A549 (cell line): Measurements from ENCODE around the gene SRCIN1. TPM values are rescaled to one million over a fixed set of nuclear protein-coding genes. Genes with fewer than 3 reads are reported as not detected.

ENCODE experiments used
- ATAC-seq, 2 experiments: fragments of 200-7000 bp in 1 of 2; fragments of >200 bp in 1 of 2; cut with Nextera tagmentation in 1 of 2; cut with Tn5 transposase in 1 of 2; 3 replicates each; pipeline versions ENCODE4 v1.8.0 to v1.9.1; 2018 to 2020; ENCODE audit warnings: mild to moderate bottlenecking in 1 of 2, moderate library complexity in 1 of 2
- CTCF ChIA-PET: fragments of 300-600 bp; sonication (Branson Sonifier 250); formaldehyde crosslinking; extraction: SDS; loops from one replicate; lab custom pipeline; 2021; ENCODE audit warnings: antibody characterized with exemption, inconsistent platforms; lab: Yijun Ruan, JAX
- POLR2A ChIA-PET: fragments of 350-600 bp; formaldehyde crosslinking; extraction: SDS; loops from one replicate; lab custom pipeline; 2021; ENCODE audit warnings: antibody characterized with exemption, inconsistent platforms; lab: Yijun Ruan, JAX
- DNase-seq, 2 experiments: peaks; one replicate each; pipeline versions ENCODE4 v3.0.0 to v3.0.0-alpha.2; 2011 to 2016; ENCODE audit warnings: low read depth in 1 of 2, low spot score in 1 of 2
- FAIRE-seq: peaks from 2 replicates; lab custom pipeline; 2011; peaks lifted over from hg19 to GRCh38; lab: Jason Lieb, UNC
- H3K27ac ChIP-seq, 2 experiments: fragments of >200 bp; sonication (Bioruptor Twin); formaldehyde crosslinking; 3 replicates each; pipeline ENCODE4 v1.5.1; 2016 to 2017
- H3K4me1 ChIP-seq: fragments of >200 bp; sonication (Bioruptor Twin); formaldehyde crosslinking; 3 replicates; pipeline ENCODE4 v1.6.1; 2016
- H3K4me2 ChIP-seq: fragments of >200 bp; sonication (Bioruptor Twin); formaldehyde crosslinking; 3 replicates; pipeline ENCODE4 v1.6.1; 2016
- H3K4me3 ChIP-seq: fragments of >200 bp; sonication (Bioruptor Twin); formaldehyde crosslinking; 3 replicates; pipeline ENCODE4 v1.5.1; 2016
- H3K9me3 ChIP-seq: fragments of >200 bp; sonication (Bioruptor Twin); formaldehyde crosslinking; 3 replicates; pipeline ENCODE4 v1.6.1; 2016
- EP300 ChIP-seq, 2 experiments: fragments of >200 bp; sonication (Bioruptor Twin); formaldehyde crosslinking; IDR thresholded peaks; 2 replicates in 1 of 2; 3 replicates in 1 of 2; pipeline ENCODE4 v1.6.1; 2016 to 2017
- FOSB ChIP-seq: fragments of 250-450 bp; sonication (Bioruptor Pico); IDR thresholded peaks from 2 replicates; pipeline ENCODE4 v1.5.0; 2020; ENCODE audit warnings: mild to moderate bottlenecking, moderate library complexity
- FOSL2 ChIP-seq, 2 experiments: fragments of 450-650 bp in 1 of 2; fragments of >200 bp in 1 of 2; sonication (Bioruptor Twin) in 1 of 2; formaldehyde crosslinking; IDR thresholded peaks; 2 replicates each; pipeline versions ENCODE4 v1.5.0 to v1.6.1; 2016 to 2020; ENCODE audit warnings: mild to moderate bottlenecking in 1 of 2, moderate library complexity in 1 of 2
- GATA3 ChIP-seq: IDR thresholded peaks from 2 replicates; pipeline ENCODE4 v1.6.1; 2012; ENCODE audit warnings: borderline replicate concordance
- HMGXB4 ChIP-seq: fragments of 250-450 bp; sonication (Bioruptor Pico); IDR thresholded peaks from 2 replicates; pipeline ENCODE4 v1.5.0; 2021; ENCODE audit warnings: mild to moderate bottlenecking, moderate library complexity, borderline replicate concordance
- HOXB13 ChIP-seq: fragments of 250-450 bp; sonication (Bioruptor Pico); IDR thresholded peaks from 2 replicates; pipeline ENCODE4 v1.5.0; 2020; ENCODE audit warnings: low read depth, mild to moderate bottlenecking, moderate library complexity
- HOXB5 ChIP-seq: fragments of 250-450 bp; sonication (Bioruptor Pico); IDR thresholded peaks from 2 replicates; pipeline ENCODE4 v1.5.0; 2020; ENCODE audit warnings: mild to moderate bottlenecking, moderate library complexity
- JUNB ChIP-seq: fragments of >200 bp; sonication (Bioruptor Twin); formaldehyde crosslinking; IDR thresholded peaks from 2 replicates; pipeline ENCODE4 v1.6.1; 2016
- KDM1A ChIP-seq: fragments of 200-600 bp; sonication (generic); IDR thresholded peaks from 2 replicates; pipeline ENCODE4 v1.6.1; 2016; ENCODE audit warnings: low read depth, mild to moderate bottlenecking
- KDM5A ChIP-seq: fragments of 200-600 bp; sonication (generic); IDR thresholded peaks from 2 replicates; pipeline ENCODE4 v1.6.1; 2016; ENCODE audit warnings: antibody characterized with exemption, mild to moderate bottlenecking
- MAFK ChIP-seq: fragments of 450-650 bp; IDR thresholded peaks from 2 replicates; pipeline ENCODE4 v1.6.1; 2014; ENCODE audit not compliant: partially characterized antibody
- NFE2L2 ChIP-seq: fragments of 150-350 bp; conservative IDR thresholded peaks from 2 replicates; pipeline ENCODE4 v1.6.1; 2014; ENCODE audit warnings: low read length
- NPAS2 ChIP-seq: fragments of 250-450 bp; sonication (Bioruptor Pico); IDR thresholded peaks from 2 replicates; pipeline ENCODE4 v1.8.0; 2022; ENCODE audit warnings: mild to moderate bottlenecking, moderate library complexity, borderline replicate concordance
- POLR2AphosphoS2 ChIP-seq: conservative IDR thresholded peaks from 2 replicates; pipeline ENCODE4 v1.6.1; 2012; ENCODE audit warnings: low read length, improper control_type of control experiment, inconsistent platforms
- RARB ChIP-seq: fragments of 250-450 bp; sonication (Bioruptor Pico); IDR thresholded peaks from 2 replicates; pipeline ENCODE4 v1.8.0; 2021; ENCODE audit warnings: mild to moderate bottlenecking, moderate library complexity
- RCOR1 ChIP-seq: fragments of 150-350 bp; IDR thresholded peaks from 2 replicates; pipeline ENCODE4 v1.6.1; 2014; ENCODE audit warnings: antibody characterized with exemption, low read length, low read depth
- REST ChIP-seq: fragments of 200-600 bp; sonication (generic); IDR thresholded peaks from 2 replicates; pipeline ENCODE4 v1.6.1; 2016; ENCODE audit warnings: antibody characterized with exemption, mild to moderate bottlenecking, moderate library complexity
- RNF2 ChIP-seq: fragments of 200-600 bp; sonication (generic); IDR thresholded peaks from 2 replicates; pipeline ENCODE4 v1.6.1; 2016; ENCODE audit warnings: low read depth, mild to moderate bottlenecking, antibody characterized with exemption, moderate library complexity, borderline replicate concordance
- ZNF302 ChIP-seq: fragments of 250-450 bp; sonication (Bioruptor Pico); IDR thresholded peaks from 2 replicates; pipeline ENCODE4 v1.9.0; 2021; ENCODE audit warnings: inconsistent platforms, mild to moderate bottlenecking, moderate library complexity
- whole genome bisulfite sequencing: methylation state at CpG from one replicate; pipeline ENCODE4 v1.1.6; 2017; ENCODE audit errors: missing lambda C conversion rate; 5-methylcytosine and 5-hydroxymethylcytosine counted together
- polyA plus RNA-seq, 4 experiments: library from polyadenylated mRNA; depleted of rRNA in 3 of 4; stranded (reverse); fragments of >200 nt; fragmentation: RNase III in 1 of 4; extraction: RNeasy Plus Mini Kit Qiagen cat#74134 plus additional on column Dnase treatment in 1 of 4; gene quantifications; 2 replicates in 3 of 4; 3 replicates in 1 of 4; pipeline ENCODE4 v1.2.3, GENCODE V29; 2011 to 2017
- TF ChIP-seq, protein P1 (sequence below): IDR thresholded peaks from 2 replicates; pipeline ENCODE4 v1.6.1; 2012
- TF ChIP-seq, protein P2 (sequence below): fragments of 250-450 bp; sonication (Bioruptor Pico); IDR thresholded peaks from 2 replicates; pipeline ENCODE4 v1.5.0; 2020; ENCODE audit warnings: low read depth, mild to moderate bottlenecking, moderate library complexity

Gene SRCIN1
- polyA plus RNA-seq, 2 of the 4 experiments (the other 2 are of a cell fraction): 1.4 to 2.1 TPM

GRCh38 chr17:38549285-38549684 lies 56.5 kb downstream of the SRCIN1 start:
- ATAC-seq (peak in 1 of 2 experiments; percentile 5; a peak in 1 of 6 replicates), FAIRE-seq (no peak), DNase-seq (no peak)
- H3K4me3 ChIP-seq: no peak overlapping the region
- H3K9me3 ChIP-seq: no peaks in the 10 kb centered on the region
- ChIA-PET POLR2A (no interaction called here), CTCF (interaction anchor here (0.6 to 28.4 kb wide), 8 partner anchors 9 to 109 kb away, joined by 4 to 948 read pairs (median 6); partner anchors contain the start of gene SRCIN1)
- no peaks in the 10 kb centered on the region for H3K4me1 ChIP-seq
- 77% methylated on average over 4 of the region's 4 CpGs for WGBS
- TF ChIP-seq HOXB13 (CRISPR knock-in tag) (no peak), FOSL2 (IDR thresholded peaks at IDR 0.05) (no peak), FOSL2 (CRISPR knock-in tag; IDR thresholded peaks at IDR 0.05) (no peak), RNF2 (no peak), POLR2AphosphoS2 (no peak), NPAS2 (no peak), EP300 (IDR thresholded peaks at IDR 0.05) (no peak), JUNB (no peak), KDM5A (no peak), ZNF302 (CRISPR knock-in tag) (no peak), GATA3 (no peak)
- TF ChIP-seq, protein P1, sequence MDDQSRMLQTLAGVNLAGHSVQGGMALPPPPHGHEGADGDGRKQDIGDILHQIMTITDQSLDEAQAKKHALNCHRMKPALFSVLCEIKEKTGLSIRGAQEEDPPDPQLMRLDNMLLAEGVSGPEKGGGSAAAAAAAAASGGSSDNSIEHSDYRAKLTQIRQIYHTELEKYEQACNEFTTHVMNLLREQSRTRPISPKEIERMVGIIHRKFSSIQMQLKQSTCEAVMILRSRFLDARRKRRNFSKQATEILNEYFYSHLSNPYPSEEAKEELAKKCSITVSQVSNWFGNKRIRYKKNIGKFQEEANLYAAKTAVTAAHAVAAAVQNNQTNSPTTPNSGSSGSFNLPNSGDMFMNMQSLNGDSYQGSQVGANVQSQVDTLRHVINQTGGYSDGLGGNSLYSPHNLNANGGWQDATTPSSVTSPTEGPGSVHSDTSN: no peak
- no peak overlapping the region for H3K27ac ChIP-seq
- no peak overlapping the region for H3K4me2 ChIP-seq

GRCh38 chr17:38547444-38547843 lies 58.3 kb downstream of the SRCIN1 start:
- Histone ChIP-seq H3K4me1 (no peaks in the 10 kb centered on the region), H3K4me3 (no peak overlapping the region), H3K9me3 (no peaks in the 10 kb centered on the region), H3K27ac (no peak overlapping the region), H3K4me2 (no peak overlapping the region)
- DNase-seq (no peak), ATAC-seq (no peak), FAIRE-seq (no peak)
- ChIA-PET CTCF (interaction anchor here (1.0 to 28.4 kb wide), 7 partner anchors 8 to 123 kb away, joined by 3 to 948 read pairs (median 7); partner anchors contain the start of gene SRCIN1), POLR2A (no interaction called here)
- WGBS: 84% methylated on average over 7 of the region's 12 CpGs
- TF ChIP-seq NFE2L2 (peak; percentile 33; the same call in 1 of the 2 replicates), MAFK (no peak), ZNF302 (CRISPR knock-in tag) (no peak), EP300 (IDR thresholded peaks at IDR 0.05) (no peak)

DNA sequence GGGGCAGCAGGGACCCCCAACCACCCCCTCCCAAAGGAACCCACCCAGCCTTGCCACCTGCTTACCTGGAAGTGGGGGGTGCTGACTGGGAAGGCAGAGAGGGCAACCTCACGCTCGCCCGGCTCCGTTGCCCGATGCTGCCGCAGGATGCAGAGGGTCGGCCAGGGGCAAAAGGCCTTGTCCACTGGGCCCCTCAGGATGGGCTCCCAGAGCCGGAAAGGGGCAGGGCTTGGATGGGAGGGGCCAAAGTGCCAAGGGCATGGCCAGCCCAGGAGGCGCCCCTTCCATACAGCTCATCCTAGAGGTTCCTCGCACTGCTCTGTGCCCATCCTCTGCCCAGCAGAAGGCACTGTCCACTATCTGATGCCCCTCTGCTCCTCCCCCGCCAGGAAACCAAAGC lies 59.4 kb downstream of the SRCIN1 start:
- POLR2A ChIA-PET: no interaction called here
- ATAC-seq (peak in 1 of 2 experiments; percentile 14; a peak in 2 of 6 replicates), FAIRE-seq (no peak), DNase-seq (no peak)
- WGBS: 81% methylated on average over 11 of the region's 11 CpGs
- Histone ChIP-seq H3K4me2 (no peak overlapping the region), H3K4me3 (no peak overlapping the region), H3K9me3 (no peaks in the 10 kb centered on the region), H3K27ac (no peak overlapping the region), H3K4me1 (no peaks in the 10 kb centered on the region)
- CTCF ChIA-PET: interaction anchor here (1.2 to 28.4 kb wide), 6 partner anchors 9 to 197 kb away, joined by 3 to 948 read pairs (median 12); partner anchors contain the start of gene SRCIN1
- no peak for TF ChIP-seq ZNF302 (CRISPR knock-in tag)

DNA sequence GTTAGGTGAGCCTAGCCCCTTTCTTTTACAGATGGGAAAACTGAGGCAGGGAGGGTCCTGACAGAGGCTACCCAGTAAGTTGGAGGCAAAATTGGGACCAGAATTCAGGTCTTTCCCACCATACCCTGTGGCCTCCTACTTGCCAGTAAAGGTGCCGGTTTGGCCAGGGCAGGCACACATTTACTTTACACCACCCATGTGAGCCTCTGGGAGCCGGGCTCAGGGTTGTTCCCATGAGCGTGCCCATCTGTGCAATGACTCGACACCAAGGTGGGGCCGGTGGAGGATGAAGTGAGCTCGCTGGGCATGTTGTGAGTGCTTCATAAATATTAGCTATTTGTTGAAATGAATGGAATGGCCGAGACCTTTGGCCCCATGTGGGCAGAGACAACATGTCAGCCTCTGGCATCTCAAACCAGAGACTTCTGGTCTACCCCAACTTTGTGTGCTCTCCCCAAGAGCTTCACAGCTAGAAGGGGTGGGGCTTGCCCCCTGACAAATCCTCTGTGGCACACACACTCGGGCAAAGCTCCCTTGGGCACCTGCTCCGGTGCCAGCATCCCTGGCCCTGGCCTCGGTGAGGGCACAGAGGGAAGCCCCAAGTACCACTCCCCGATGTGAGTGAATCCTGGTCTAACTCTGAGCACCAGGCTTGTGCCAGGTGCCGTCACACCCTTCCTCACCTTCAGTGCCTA lies 60.1 kb downstream of the SRCIN1 start:
- DNase-seq (no peak), FAIRE-seq (no peak), ATAC-seq (no peak)
- POLR2A ChIA-PET: no interaction called here
- Histone ChIP-seq H3K4me1 (no peaks in the 10 kb centered on the region), H3K27ac (no peak overlapping the region), H3K4me2 (no peak overlapping the region), H3K4me3 (no peak overlapping the region), H3K9me3 (no peaks in the 10 kb centered on the region)
- 77% methylated on average over 12 of the region's 12 CpGs for WGBS
- CTCF ChIA-PET: interaction anchor here (1.2 to 28.4 kb wide), 6 partner anchors 10 to 196 kb away, joined by 3 to 948 read pairs (median 13); partner anchors contain the start of gene SRCIN1
- TF ChIP-seq, protein P2, sequence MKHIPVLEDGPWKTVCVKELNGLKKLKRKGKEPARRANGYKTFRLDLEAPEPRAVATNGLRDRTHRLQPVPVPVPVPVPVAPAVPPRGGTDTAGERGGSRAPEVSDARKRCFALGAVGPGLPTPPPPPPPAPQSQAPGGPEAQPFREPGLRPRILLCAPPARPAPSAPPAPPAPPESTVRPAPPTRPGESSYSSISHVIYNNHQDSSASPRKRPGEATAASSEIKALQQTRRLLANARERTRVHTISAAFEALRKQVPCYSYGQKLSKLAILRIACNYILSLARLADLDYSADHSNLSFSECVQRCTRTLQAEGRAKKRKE (CRISPR knock-in tag): no peak
- TF ChIP-seq REST (no peak), HMGXB4 (CRISPR knock-in tag) (no peak), FOSB (no peak), RCOR1 (no peak), RARB (CRISPR knock-in tag) (no peak), HOXB5 (CRISPR knock-in tag) (no peak), POLR2AphosphoS2 (no peak), KDM1A (no peak)
